IMR-90 (cell line): ENCODE results near the gene UXS1. TPM values are rescaled to one million over a fixed set of nuclear protein-coding genes. Genes with fewer than 3 reads are reported as not detected.

Experiments
- ATAC-seq: fragments of 200-7000 bp; cut with Tn5 transposase; 2 replicates; pipeline ENCODE4 v1.9.1; 2020; ENCODE audit warnings: low read depth, mild to moderate bottlenecking, moderate library complexity
- BruUV-seq: library from RNA; stranded (reverse); fragments of 400-500 nt; replicated peaks from 2 replicates; lab custom pipeline; 2021; lab: Mats Ljungman, UMichigan
- CTCF ChIA-PET: fragments of 300-600 bp; formaldehyde crosslinking; extraction: SDS; loops from one replicate; lab custom pipeline; 2021; ENCODE audit warnings: antibody characterized with exemption; lab: Yijun Ruan, JAX
- POLR2A ChIA-PET: fragments of 300-600 bp; sonication (Branson Sonifier 250); formaldehyde crosslinking; loops from one replicate; lab custom pipeline; 2022; ENCODE audit warnings: antibody characterized with exemption; ENCODE audit not compliant: unreplicated experiment; lab: Charles Lee
- DNase-seq: peaks from one replicate; pipeline ENCODE4 v3.0.0; 2013
- H2AFZ ChIP-seq: replicated peaks from 2 replicates; pipeline ENCODE3; 2013; ENCODE audit warnings: low read length, mild to moderate bottlenecking; ENCODE audit not compliant: poor library complexity
- H2AK5ac ChIP-seq: 2 replicates; pipeline ENCODE4 v1.6.1; 2013; ENCODE audit warnings: low read depth, low read length, inconsistent platforms
- H2AK9ac ChIP-seq: replicated peaks from 2 replicates; pipeline ENCODE3; 2013; ENCODE audit warnings: mild to moderate bottlenecking, low read depth, low read length, moderate library complexity; ENCODE audit not compliant: poor library complexity
- H2BK120ac ChIP-seq: 2 replicates; pipeline ENCODE4 v1.6.1; 2013; ENCODE audit warnings: low read depth, low read length, inconsistent platforms
- H2BK15ac ChIP-seq: 3 replicates; pipeline ENCODE4 v1.6.1; 2013; ENCODE audit warnings: low read depth, low read length, inconsistent platforms
- H2BK20ac ChIP-seq: 2 replicates; pipeline ENCODE4 v1.6.1; 2013; ENCODE audit warnings: low read depth, mild to moderate bottlenecking, inconsistent platforms, low read length, moderate library complexity
- H2BK5ac ChIP-seq: 2 replicates; pipeline ENCODE4 v1.6.1; 2013; ENCODE audit warnings: mild to moderate bottlenecking, low read depth, low read length, inconsistent platforms; ENCODE audit not compliant: poor library complexity, severe bottlenecking
- H3K14ac ChIP-seq: replicated peaks from 2 replicates; pipeline ENCODE4 v1.6.1; 2013; ENCODE audit warnings: low read depth, low read length, inconsistent platforms
- H3K18ac ChIP-seq: 2 replicates; pipeline ENCODE4 v1.6.1; 2013; ENCODE audit warnings: low read depth, low read length, control low read depth
- H3K23ac ChIP-seq: 2 replicates; pipeline ENCODE4 v1.6.1; 2013; ENCODE audit warnings: low read depth, low read length, inconsistent platforms
- H3K27ac ChIP-seq: 2 replicates; pipeline ENCODE4 v1.5.1; 2013; ENCODE audit warnings: mild to moderate bottlenecking, control low read depth, low read length; ENCODE audit not compliant: insufficient read depth
- H3K27me3 ChIP-seq: 2 replicates; pipeline ENCODE4 v1.6.1; 2013; ENCODE audit warnings: low read length; ENCODE audit not compliant: control insufficient read depth, insufficient read depth
- H3K36me3 ChIP-seq: 2 replicates; pipeline ENCODE4 v1.6.1; 2013; ENCODE audit warnings: low read length, mixed read lengths; ENCODE audit not compliant: control insufficient read depth, insufficient read depth
- H3K4ac ChIP-seq: 2 replicates; pipeline ENCODE4 v1.6.1; 2013; ENCODE audit warnings: low read depth, low read length, inconsistent platforms
- H3K4me1 ChIP-seq: 2 replicates; pipeline ENCODE4 v1.6.1; 2013; ENCODE audit warnings: low read length, mixed read lengths; ENCODE audit not compliant: control insufficient read depth, insufficient read depth
- H3K4me2 ChIP-seq: 2 replicates; pipeline ENCODE4 v1.6.1; 2013; ENCODE audit warnings: low read depth, mild to moderate bottlenecking, control low read depth, low read length, moderate library complexity
- H3K4me3 ChIP-seq: 2 replicates; pipeline ENCODE4 v1.5.1; 2013; ENCODE audit warnings: low read depth, mild to moderate bottlenecking, control low read depth, low read length, moderate library complexity; ENCODE audit not compliant: insufficient read depth
- H3K56ac ChIP-seq: 2 replicates; pipeline ENCODE4 v1.6.1; 2013; ENCODE audit warnings: low read length, inconsistent platforms; ENCODE audit not compliant: insufficient read depth; ENCODE audit errors: extremely low read depth
- H3K79me1 ChIP-seq, 2 experiments: 2 replicates each; pipeline ENCODE4 v1.6.1; 2013; ENCODE audit warnings: low read length in 2 of 2, inconsistent platforms in 1 of 2, low read depth in 1 of 2
- H3K9ac ChIP-seq: 2 replicates; pipeline ENCODE4 v1.6.1; 2013; ENCODE audit warnings: low read depth, low read length, control low read depth
- H3K9me1 ChIP-seq: 2 replicates; pipeline ENCODE4 v1.6.1; 2013; ENCODE audit warnings: low read length, inconsistent platforms; ENCODE audit not compliant: insufficient read depth
- H3K9me3 ChIP-seq: 2 replicates; pipeline ENCODE4 v1.6.1; 2013; ENCODE audit warnings: low read length; ENCODE audit not compliant: control insufficient read depth, insufficient read depth
- H4K20me1 ChIP-seq: 2 replicates; pipeline ENCODE4 v1.6.1; 2013; ENCODE audit warnings: low read length, inconsistent platforms; ENCODE audit not compliant: insufficient read depth
- H4K5ac ChIP-seq: 2 replicates; pipeline ENCODE4 v1.6.1; 2013; ENCODE audit warnings: mild to moderate bottlenecking, low read depth, low read length, control low read depth
- H4K8ac ChIP-seq, 2 experiments: 2 replicates each; pipeline ENCODE4 v1.6.1; 2013; ENCODE audit warnings: low read depth in 2 of 2, low read length in 2 of 2, control low read depth in 1 of 2, inconsistent platforms in 1 of 2
- H4K91ac ChIP-seq: 2 replicates; pipeline ENCODE4 v1.6.1; 2013; ENCODE audit warnings: low read depth, low read length, inconsistent platforms; ENCODE audit not compliant: insufficient read depth
- BHLHE40 ChIP-seq: fragments of 150-350 bp; IDR thresholded peaks from 2 replicates; pipeline ENCODE4 v1.6.1; 2016; ENCODE audit warnings: mild to moderate bottlenecking, low read depth, low read length
- RAD21 ChIP-seq: IDR thresholded peaks from 2 replicates; pipeline ENCODE4 v1.6.1; 2012; ENCODE audit warnings: low read length, improper control_type of control experiment
- WGBS, 2 experiments: methylation state at CpG; one replicate each; pipeline versions ENCODE4 v1.1.5 to v1.1.7; 2013; ENCODE audit warnings: missing lambda C conversion rate in 2 of 2; ENCODE audit not compliant: insufficient read length in 1 of 2; ENCODE audit errors: extremely low coverage in 2 of 2; 5-methylcytosine and 5-hydroxymethylcytosine counted together
- dilution Hi-C: fragments of 300-500 bp; cut with HindIII; formaldehyde crosslinking; loops from one replicate; pipeline ENCODE4 v1.14.3; 2018; ENCODE audit warnings: low sequenced_read_pairs; ENCODE audit not compliant: unreplicated experiment
- in situ Hi-C: fragments of 300-500 bp; cut with MboI; formaldehyde crosslinking; loops from 3 replicates; pipeline ENCODE4 v1.14.3; 2019; ENCODE audit warnings: low sequenced_read_pairs, inconsistent platforms, mixed read lengths
- intact Hi-C: fragments of 100-400 bp; cut with micrococcal nuclease; formaldehyde crosslinking; loops from 2 replicates; pipeline ENCODE4 v1.10.0; 2022
- polyA plus RNA-seq, 3 experiments: library from polyadenylated mRNA; depleted of rRNA; stranded (reverse); fragments of >200 nt; gene quantifications; 2 replicates each; pipeline ENCODE4 v1.2.3, GENCODE V29; 2012; ENCODE audit warnings: low replicate concordance in 1 of 3
- total RNA-seq: library from RNA; depleted of rRNA; stranded (reverse); fragments of >200 nt; gene quantifications from 2 replicates; pipeline ENCODE4 v1.2.3, GENCODE V29; 2012

UXS1 gene
- total and polyA plus RNA-seq, 2 of the 4 experiments (the other 2 are of a cell fraction): 33.7 to 54.3 TPM

DNA sequence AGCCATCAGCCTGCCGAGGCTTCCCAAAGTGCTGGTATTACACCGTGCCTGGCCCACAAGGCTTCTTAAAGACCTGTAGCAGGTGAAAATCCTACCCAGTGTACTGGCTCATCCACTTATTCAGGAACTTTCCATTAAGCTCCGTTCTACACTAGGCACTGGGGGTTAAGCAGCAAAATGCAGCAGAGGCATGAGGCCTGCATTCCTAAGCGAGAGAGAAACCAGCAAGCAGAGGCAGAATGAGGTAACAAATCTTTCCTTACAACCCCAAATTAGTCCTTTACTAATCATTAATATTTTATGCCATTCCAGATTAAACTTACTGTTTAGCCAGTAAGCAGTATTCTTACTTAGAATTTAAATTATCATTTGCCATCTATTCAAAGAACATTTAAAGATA is 32.8 kb downstream of the UXS1 start:
- Histone ChIP-seq H2AK5ac (no peak overlapping the region), H2BK20ac (no peak overlapping the region), H4K91ac (no peak overlapping the region), H2BK15ac (no peak overlapping the region), H4K20me1 (peaks cover 3% of the 10 kb centered on the region; the same call in 1 of the 2 replicates), H3K9me3 (no peaks in the 10 kb centered on the region), H3K4me3 (no peak overlapping the region), H3K18ac (no peak overlapping the region), H3K9me1 (no peaks in the 10 kb centered on the region; the same call in 1 of the 2 replicates), H3K4ac (no peak overlapping the region), H4K5ac (no peak overlapping the region), H3K27me3 (no peaks in the 10 kb centered on the region), H3K14ac (no peak overlapping the region), H3K4me2 (no peak overlapping the region), H2BK5ac (no peak overlapping the region), H2BK120ac (no peak overlapping the region), H3K56ac (no peak overlapping the region), H3K36me3 (peaks cover 19% of the 10 kb centered on the region), H3K23ac (no peak overlapping the region), H3K9ac (no peak overlapping the region), H2AK9ac (no peak overlapping the region), H3K27ac (no peak overlapping the region), H3K79me1 (peaks cover 0 to 4% of the 10 kb centered on the region in 2 experiments; a peak in 2 of 4 replicates), H2AFZ (no peak overlapping the region), H3K4me1 (no peaks in the 10 kb centered on the region), H4K8ac (no peak overlapping the region)
- BruUV-seq: no TSS peak
- ChIA-PET CTCF (no interaction called here), POLR2A (no interaction called here)
- intact Hi-C loops: no loop called here
- DNase-seq (no peak), ATAC-seq (no peak)
- 100% methylated on average over 1 of the region's 4 CpGs; no CpG with 5 or more reads in 1 of the 2 experiments for WGBS, 2 experiments
- dilution Hi-C loops: no loop called here
- TF ChIP-seq BHLHE40 (no peak), RAD21 (no peak)
- in situ Hi-C loops: no loop called here
